IPS DF 4.7 (cell line): ENCODE data around the gene KCNJ10.
"Not testable (repeated sequence)": the region's sequence is repeated elsewhere in the genome, so short reads cannot be mapped to it uniquely, and the experiment has no call there.

Experiments used
- DNase-seq: peaks from one replicate; pipeline ENCODE4 v3.0.0-alpha.2; 2013; ENCODE audit warnings: low spot score; ENCODE audit errors: extremely low read depth

Gene KCNJ10

DNA sequence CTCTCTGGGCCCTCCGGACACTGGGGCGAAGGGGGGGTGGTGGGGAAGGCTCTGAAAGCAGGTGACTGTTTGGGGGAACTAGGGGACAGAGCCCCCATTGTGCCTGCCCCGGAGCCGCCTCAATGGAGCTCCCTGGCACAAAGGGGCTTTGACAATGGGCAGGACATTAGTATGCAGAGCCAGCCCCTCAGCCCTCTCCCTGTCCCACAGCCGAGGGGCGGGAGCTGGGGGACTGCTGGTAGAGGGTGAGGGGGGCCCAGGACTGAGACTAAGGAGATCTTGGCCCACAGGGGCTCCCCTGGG is 7.8 kb downstream of the KCNJ10 start:
- no peak for DNase-seq

DNA sequence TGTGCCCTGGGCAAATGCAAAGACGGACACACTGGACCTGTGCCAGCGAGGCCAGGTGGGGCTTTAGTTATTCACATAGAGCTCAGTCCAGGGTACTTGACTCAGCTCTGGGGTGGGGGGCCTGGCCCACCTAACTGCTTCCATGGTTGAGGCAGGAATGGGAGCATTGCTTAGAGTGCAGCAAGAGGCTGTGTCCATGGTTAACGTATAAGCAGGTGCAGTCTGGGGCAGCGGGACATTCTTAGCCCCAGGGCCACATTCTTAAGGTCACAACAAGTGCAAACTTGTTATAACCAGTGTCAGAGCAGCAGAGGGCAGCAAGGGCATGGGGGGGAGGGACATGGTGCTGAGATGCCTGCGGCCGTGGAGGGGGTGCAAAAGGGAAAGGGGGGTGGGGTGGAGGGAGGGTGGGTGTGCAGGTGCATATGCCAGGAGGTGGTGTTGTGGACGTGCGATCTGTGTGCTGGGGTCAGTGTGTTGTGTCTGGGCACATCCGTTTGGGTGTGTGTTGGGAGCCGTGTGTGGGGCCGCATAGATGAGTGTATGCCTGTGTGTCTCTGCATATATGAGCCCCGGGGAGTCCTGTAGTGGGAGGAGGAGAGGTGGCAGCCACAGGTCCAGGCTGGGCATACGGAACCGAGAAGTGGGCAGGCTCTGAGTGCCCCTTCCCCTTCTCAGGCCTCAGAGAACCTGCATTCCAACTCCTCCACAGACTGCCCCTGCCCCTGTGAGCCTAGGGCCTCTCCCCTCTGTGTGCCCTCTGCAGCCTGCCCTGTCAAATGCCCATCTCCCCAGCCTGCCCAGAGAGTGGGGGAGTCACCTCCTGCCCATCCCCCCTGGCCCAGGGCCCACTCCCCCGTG is 8.4 kb downstream of the KCNJ10 start:
- no peak for DNase-seq

GRCh38 chr1:160058087-160058486 is 11.9 kb downstream of the KCNJ10 start:
- no peak for DNase-seq

GRCh38 chr1:160056648-160057169 is 13.3 kb downstream of the KCNJ10 start:
- no peak for DNase-seq

DNA sequence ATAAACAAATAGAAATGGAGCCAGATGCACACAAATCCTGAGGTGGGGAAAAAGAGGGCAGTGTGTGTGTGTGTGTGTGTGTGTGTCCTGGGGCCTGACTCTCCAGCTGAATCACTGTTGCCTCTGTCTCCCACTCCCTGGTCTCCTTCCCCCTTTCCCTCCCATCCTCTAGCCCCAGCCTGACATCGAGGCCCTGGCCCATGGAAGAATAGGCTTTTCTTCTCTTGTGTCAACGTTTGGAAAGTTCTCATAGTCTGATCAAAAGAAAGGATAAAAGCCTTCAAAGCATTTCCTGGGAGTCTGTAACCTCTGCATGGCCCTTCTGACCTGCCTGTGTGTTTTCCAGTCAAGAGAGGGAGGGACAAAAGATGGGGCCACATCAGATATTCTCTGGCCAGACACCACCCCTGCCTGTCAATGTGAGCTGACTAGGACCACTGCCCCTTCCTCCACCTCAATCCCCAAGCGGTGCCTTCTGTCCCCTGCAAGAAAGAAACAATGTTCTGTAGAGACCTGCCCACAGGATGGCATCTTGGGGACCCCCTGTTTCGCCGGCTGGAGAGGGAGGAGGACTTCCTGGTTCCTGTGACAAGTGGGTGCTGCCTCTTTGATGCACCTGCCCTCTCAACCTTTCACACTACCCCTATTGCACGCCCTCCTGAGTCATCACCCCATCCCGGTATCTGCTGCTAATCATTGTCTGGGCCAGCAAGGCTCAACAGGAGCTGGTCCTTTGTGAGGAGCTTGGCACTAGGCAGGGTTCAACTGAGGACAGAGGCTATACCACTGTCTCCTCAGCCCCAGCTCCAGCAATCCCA is 16.2 kb downstream of the KCNJ10 start:
- no peak for DNase-seq

GRCh38 chr1:160052936-160053335 is 17.0 kb downstream of the KCNJ10 start:
- DNase-seq = no peak

- DNase-seq = no peak
Measured at GRCh38 chr1:160050619-160051018, 19.3 kb downstream of the KCNJ10 start.

GRCh38 chr1:160050182-160050581 is 19.8 kb downstream of the KCNJ10 start:
- not testable (repeated sequence) for DNase-seq

- DNase-seq = no peak
Measured at GRCh38 chr1:160049101-160049500, 20.9 kb downstream of the KCNJ10 start.

DNA sequence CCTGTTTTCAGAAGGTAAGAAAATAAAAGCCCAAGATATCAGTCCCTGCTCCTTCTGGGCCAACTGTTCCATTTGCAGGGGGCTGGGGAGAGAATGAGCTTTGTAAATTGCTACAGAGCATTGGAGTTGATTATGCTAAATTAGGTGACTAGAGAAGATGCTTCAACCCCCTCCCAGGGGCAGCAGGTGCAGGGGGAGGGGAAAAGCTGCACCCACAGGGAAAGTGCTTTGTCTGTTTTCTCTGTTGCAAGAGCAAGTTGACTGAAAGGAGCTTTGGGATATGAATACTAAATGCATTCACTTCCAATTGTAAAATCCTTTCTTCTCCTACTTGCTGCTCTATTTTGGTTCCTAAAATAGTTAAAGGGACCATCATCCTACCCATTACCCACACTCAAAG is 21.6 kb downstream of the KCNJ10 start:
- no peak for DNase-seq

- DNase-seq = no peak
Measured at GRCh38 chr1:160047111-160047991, 22.6 kb downstream of the KCNJ10 start.

- no peak for DNase-seq
Measured at GRCh38 chr1:160046494-160047110, 23.4 kb downstream of the KCNJ10 start.

DNA sequence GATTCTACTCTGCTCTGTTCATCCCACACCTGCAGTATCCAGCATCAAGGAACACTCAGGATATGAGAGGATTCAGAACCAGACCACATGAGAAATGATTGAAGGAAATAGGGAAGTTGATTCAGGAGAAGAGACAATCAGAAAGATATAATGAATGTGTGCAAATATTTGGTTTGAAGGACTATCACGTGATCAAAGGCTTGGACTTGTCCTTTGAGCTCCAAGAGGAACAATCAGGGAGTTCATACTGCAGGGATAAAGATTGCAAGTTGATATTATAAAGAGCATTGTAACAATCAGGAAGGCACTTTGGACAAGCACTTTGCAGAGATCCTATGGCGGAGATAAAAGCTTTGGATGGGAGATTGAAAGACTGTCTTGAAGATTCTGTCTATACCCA is 24.3 kb downstream of the KCNJ10 start:
- no peak for DNase-seq

DNA sequence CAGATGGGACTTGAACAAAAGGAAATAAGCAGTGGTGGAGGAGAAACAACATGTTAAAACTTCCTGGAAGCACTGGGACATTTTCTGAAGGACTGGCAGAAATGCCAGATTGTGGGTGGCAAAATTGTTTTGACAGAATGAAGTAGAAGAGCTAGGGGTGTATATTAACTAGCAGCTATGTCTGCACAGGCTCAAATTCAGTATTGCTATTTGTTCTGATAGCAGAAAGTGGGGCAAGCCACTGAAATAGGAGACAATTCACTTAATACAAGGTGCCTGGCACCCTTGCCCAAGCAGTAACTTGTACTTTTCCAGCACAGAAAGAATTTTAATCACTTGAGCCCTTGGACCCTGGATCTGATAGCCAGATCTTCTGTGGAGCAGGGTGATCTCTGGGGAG is 26.4 kb downstream of the KCNJ10 start:
- DNase-seq = no peak

DNA sequence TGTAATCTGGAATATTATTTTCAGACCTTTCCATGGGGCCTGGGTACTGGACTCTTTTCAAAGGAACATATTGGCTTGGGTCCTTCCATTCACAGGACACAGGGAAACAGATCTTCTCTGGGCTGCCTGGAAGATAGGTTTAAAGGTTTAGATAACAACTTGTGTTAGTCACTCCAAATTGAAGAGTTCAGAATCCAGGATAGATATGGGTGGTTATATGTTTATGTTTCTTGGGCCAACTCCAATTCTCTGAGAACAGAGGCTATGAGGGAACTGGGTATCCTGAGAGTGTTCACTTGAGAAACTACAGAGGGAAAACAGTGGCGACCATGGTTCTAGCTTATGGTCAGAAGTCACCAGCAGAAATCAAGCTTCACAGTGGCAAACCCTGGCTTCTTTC is 29.5 kb downstream of the KCNJ10 start:
- no peak for DNase-seq

DNA sequence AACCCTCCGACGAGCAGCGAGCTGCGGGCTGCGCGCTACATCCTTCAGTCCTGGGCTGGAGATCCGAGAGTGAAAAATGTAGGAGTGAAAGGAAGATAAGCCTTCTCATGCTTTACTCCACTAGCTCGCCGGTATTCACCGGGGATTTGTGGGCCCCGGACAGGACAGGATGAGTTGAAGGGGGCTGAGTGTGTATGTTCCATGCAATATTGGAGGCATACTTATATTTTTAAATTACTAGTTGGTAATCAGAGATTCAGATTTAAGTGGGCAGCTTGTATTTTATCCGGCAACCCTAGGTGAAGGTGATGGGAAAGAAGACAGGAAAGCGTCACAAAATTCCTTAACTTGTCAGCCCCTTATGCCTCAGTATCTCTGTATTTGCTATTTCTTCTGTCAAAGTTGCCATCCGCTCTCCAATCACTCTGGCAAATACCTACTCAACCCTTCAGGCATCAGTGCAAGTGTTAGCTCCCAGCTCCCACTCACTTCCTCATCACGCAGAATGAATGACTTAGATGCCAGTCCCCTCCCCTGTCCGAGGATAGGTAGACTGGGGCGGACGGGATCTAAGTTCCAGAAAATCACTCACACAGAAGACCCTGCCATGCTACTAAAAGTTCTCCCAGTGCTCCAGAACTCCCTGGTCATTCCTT is 37.7 kb downstream of the KCNJ10 start:
- no peak for DNase-seq

DNA sequence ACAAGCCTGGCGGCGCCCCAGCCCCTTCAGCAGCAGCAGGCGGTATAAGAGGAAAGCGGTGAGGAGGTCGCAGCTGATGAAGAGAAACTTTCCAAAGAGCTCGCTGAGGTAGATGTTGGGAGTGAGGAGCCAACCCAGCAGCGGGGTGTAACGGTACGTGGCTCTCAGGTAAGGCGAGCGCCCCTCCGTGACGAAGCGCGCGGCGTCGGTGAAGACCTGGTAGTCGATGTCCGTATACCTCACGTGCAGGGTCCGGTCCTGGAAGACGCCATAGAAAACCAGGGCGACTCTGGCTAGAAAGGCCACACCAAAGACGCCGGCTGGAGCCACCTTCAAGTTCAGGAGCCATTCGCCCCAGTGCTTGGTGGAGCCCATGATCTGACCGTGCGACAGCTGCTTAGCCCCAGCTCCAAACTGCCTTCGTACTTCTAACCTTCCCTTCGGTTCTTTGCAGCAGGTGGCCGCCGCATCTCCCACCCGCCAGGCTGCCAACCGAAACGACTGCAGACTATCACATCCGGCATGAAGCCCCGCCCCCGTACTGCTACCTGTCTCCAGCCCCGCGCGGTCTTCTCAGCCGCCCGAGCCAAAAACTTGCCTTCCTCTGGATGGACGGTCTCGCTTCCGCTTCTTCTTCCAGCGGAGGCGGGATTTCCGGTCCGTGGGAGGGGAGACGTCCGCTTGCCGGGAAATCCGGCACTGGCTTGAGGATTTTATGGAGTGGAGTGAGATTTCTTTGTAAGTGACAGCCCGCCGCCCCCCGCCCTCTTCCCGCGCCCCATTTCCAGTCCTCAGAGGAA is 38.4 kb downstream of the KCNJ10 start, which contains the start of gene PIGM:
Gene PIGM, minus strand, starts transcription at position 626 of the 800 bp plus-strand sequence. Its CDS starts 251 bp downstream, at position 375.
- peak; percentile 91 for DNase-seq

DNA sequence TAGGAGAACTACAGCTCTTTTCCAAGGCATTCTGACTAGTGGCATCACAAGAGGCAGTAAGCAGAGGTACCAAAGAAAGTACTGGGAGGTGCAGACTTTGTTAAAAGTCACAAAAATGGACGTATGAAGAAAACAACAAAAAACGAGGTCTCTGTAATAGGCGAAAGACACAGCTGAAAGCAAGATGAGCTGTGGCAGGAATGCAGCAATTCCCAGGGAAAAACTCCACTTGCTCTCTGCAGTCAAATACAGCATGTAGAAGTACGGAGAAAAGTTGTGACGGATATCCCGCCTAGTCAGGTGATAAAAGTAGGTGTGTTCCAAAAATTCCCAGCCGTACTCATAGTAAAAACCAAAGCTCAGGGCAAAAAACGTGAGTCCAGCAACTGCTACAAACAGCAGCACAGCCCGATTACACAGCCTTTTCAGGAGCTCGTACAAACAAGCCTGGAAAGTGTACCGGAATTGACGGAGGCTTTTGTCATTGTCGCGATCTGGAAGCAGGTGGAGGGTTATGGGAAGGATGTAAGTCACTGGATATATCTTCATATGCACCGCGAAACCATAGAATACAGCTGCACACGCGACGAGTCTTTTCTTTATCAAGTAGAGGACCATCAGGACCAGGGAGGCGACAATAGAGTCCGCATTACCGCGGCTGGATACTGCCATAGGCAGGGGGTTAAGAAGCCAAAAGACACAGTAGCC is 39.1 kb downstream of the KCNJ10 start:
- no peak for DNase-seq

DNA sequence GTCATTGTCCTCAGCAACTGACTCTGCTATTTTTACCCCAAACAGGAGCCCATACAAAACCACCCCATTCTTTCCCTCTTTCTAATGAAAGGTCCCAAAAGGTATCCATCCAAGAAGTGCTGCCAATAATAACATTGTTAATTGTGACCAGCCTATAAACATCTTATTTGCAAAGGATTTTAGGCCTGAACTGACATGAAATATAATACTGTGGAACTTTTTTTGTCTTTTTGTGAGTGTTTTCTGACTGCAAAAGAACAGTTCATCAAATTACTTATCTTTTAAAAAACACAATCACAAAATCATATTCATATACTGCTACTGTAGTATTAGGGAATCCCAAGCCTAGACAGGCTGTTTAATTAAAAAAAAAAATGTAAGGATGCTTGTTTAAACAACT is 41.5 kb downstream of the KCNJ10 start:
- no peak for DNase-seq
